ENCODE data around the gene S100A7.
"Not testable (repeated sequence)": the region's sequence is repeated elsewhere in the genome, so short reads cannot be mapped to it uniquely, and the experiment has no call there.

DNA sequence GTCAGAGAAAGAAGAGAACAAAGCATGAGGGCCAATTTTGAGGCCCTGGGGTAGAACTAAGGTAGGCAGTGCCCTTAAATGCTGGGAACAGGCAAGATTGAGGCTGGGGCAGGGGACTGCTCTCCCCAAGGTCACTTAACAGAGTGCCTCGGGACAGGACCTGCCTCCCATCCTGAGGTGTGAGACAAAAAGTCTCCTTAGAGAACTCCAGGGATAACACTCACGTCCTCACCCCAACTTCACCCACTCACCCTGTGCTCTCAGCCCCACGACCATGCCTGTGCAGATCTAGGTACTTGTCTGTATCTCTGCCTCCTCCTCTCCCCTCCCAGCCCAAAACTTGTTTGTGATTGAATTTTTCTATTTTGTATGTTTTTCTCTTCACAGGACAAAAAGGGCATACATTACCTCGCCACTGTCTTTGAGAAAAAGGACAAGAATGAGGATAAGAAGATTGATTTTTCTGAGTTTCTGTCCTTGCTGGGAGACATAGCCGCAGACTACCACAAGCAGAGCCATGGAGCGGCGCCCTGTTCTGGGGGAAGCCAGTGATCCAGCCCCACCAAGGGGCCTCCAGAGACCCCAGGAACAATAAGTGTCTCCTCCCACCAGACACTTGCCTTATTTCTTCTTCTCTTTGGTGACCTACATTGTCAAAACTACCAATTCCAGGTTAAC is 41.6 kb downstream of the S100A7 start:
- TF ChIP-seq POLR2A (IDR thresholded peaks at IDR 0.05; ENCODE audit: extremely low read depth, insufficient read length); MYC (IDR thresholded peaks at IDR 0.05; ENCODE audit: low read depth, low read length): not testable (repeated sequence)
- TF ChIP-seq, protein P1, sequence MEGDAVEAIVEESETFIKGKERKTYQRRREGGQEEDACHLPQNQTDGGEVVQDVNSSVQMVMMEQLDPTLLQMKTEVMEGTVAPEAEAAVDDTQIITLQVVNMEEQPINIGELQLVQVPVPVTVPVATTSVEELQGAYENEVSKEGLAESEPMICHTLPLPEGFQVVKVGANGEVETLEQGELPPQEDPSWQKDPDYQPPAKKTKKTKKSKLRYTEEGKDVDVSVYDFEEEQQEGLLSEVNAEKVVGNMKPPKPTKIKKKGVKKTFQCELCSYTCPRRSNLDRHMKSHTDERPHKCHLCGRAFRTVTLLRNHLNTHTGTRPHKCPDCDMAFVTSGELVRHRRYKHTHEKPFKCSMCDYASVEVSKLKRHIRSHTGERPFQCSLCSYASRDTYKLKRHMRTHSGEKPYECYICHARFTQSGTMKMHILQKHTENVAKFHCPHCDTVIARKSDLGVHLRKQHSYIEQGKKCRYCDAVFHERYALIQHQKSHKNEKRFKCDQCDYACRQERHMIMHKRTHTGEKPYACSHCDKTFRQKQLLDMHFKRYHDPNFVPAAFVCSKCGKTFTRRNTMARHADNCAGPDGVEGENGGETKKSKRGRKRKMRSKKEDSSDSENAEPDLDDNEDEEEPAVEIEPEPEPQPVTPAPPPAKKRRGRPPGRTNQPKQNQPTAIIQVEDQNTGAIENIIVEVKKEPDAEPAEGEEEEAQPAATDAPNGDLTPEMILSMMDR (IDR thresholded peaks at IDR 0.05; ENCODE audit: low read depth, low read length) = not testable (repeated sequence)
- TF ChIP-seq, protein P2, sequence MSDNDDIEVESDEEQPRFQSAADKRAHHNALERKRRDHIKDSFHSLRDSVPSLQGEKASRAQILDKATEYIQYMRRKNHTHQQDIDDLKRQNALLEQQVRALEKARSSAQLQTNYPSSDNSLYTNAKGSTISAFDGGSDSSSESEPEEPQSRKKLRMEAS (IDR thresholded peaks at IDR 0.05; ENCODE audit: low read depth, low read length) = not testable (repeated sequence)

Data from NB4 (cell line).